OCI-LY1 (cell line): ENCODE results near the gene TRPC4.

Experiments
- CTCF ChIP-seq: fragments of 200-600 bp; sonication (generic), shearing (Covaris generic); IDR thresholded peaks from 2 replicates; pipeline ENCODE4 v1.5.1; 2017; ENCODE audit warnings: mild to moderate bottlenecking, antibody characterized with exemption, low read length, moderate library complexity, mixed read lengths
- EZH2 ChIP-seq: fragments of 200-600 bp; sonication (generic), shearing (Covaris generic); IDR thresholded peaks from 2 replicates; pipeline ENCODE4 v1.8.0; 2017; ENCODE audit warnings: borderline replicate concordance, mixed run types, mild to moderate bottlenecking, antibody characterized with exemption, low read length, moderate library complexity, mixed read lengths

DNA sequence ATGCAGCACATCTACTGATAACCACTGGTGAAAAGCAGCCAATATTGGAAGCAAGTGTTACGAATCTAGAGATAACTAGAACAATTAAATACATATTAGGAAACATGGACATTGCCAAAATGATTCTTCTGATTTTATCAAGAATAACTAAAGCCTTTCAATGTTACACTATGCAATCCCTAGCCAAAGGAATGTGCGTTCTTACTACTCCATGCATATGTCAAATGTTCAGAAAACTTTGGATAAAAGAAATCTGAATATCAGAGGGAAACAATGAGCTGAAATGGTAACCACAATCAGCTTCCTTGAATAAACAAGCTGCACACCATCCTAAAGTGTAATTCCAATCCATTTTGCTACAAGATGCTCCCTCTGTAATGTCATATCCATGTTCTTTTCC, 270.1 kb downstream of the TRPC4 start:
- TF ChIP-seq CTCF (no peak), EZH2 (no peak)
